Endothelial cell (in vitro differentiated cells): ENCODE measurements around the gene RAB11A. TPM values are rescaled to one million over a fixed set of nuclear protein-coding genes. Genes with fewer than 3 reads are reported as not detected.

ENCODE experiments used
- DNase-seq: peaks from one replicate; pipeline ENCODE4 v3.0.0; 2021; ENCODE audit warnings: low spot score
- H3K27ac Mint-ChIP-seq: one replicate; pipeline ENCODE4 v1.8.0; 2021; ENCODE audit warnings: mixed read lengths, inconsistent platforms; ENCODE audit not compliant: unreplicated experiment
- H3K27me3 Mint-ChIP-seq: one replicate; pipeline ENCODE4 v1.8.0; 2021; ENCODE audit warnings: mild to moderate bottlenecking, moderate library complexity, mixed read lengths, inconsistent platforms; ENCODE audit not compliant: unreplicated experiment
- H3K36me3 Mint-ChIP-seq: one replicate; pipeline ENCODE4 v1.8.0; 2021; ENCODE audit warnings: mild to moderate bottlenecking, low read depth, mixed read lengths, inconsistent platforms; ENCODE audit not compliant: unreplicated experiment
- H3K4me1 Mint-ChIP-seq: one replicate; pipeline ENCODE4 v1.8.0; 2021; ENCODE audit warnings: mild to moderate bottlenecking, mixed read lengths, inconsistent platforms; ENCODE audit not compliant: unreplicated experiment
- H3K4me3 Mint-ChIP-seq: one replicate; pipeline ENCODE4 v1.8.0; 2021; ENCODE audit warnings: mild to moderate bottlenecking, mixed read lengths, inconsistent platforms; ENCODE audit not compliant: unreplicated experiment
- H3K9me3 Mint-ChIP-seq: one replicate; pipeline ENCODE4 v1.8.0; 2021; ENCODE audit warnings: mixed read lengths, inconsistent platforms; ENCODE audit not compliant: unreplicated experiment
- total RNA-seq: library from RNA; stranded (reverse); fragmentation: NEBNext Ultra II Directional; extraction: Animal tissue kit (Norgen Biotek cat#: 25700); gene quantifications from one replicate; pipeline ENCODE4 v1.2.1, GENCODE V29; 2021; ENCODE audit not compliant: unreplicated experiment
- TF ChIP-seq, protein P1 (sequence below): fragments of 200-600 bp; sonication (generic); IDR thresholded peaks from one replicate; pipeline ENCODE4 v1.5.0; 2021; ENCODE audit warnings: antibody characterized with exemption; ENCODE audit not compliant: unreplicated experiment

The RAB11A gene
- total RNA-seq, 1 donor from 2014 or later = 482 TPM

GRCh38 chr15:65837301-65838294 is 31.7 kb upstream of the RAB11A start:
- H3K4me1 Mint-ChIP-seq = peaks cover 46% of the 10 kb centered on the region
- H3K27me3 Mint-ChIP-seq = peaks cover 2% of the 10 kb centered on the region
- H3K27ac Mint-ChIP-seq = peak overlapping the region; percentile 86
- no peaks in the 10 kb centered on the region for H3K9me3 Mint-ChIP-seq
- TF ChIP-seq, protein P1, sequence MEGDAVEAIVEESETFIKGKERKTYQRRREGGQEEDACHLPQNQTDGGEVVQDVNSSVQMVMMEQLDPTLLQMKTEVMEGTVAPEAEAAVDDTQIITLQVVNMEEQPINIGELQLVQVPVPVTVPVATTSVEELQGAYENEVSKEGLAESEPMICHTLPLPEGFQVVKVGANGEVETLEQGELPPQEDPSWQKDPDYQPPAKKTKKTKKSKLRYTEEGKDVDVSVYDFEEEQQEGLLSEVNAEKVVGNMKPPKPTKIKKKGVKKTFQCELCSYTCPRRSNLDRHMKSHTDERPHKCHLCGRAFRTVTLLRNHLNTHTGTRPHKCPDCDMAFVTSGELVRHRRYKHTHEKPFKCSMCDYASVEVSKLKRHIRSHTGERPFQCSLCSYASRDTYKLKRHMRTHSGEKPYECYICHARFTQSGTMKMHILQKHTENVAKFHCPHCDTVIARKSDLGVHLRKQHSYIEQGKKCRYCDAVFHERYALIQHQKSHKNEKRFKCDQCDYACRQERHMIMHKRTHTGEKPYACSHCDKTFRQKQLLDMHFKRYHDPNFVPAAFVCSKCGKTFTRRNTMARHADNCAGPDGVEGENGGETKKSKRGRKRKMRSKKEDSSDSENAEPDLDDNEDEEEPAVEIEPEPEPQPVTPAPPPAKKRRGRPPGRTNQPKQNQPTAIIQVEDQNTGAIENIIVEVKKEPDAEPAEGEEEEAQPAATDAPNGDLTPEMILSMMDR = no peak
- DNase-seq = no peak
- no peaks in the 10 kb centered on the region for H3K36me3 Mint-ChIP-seq
- H3K4me3 Mint-ChIP-seq = peak overlapping the region; percentile 20

GRCh38 chr15:65839354-65839901 is 29.9 kb upstream of the RAB11A start:
- Mint-ChIP-seq H3K27ac (peak overlapping the region; percentile 93), H3K4me1 (peaks cover 29% of the 10 kb centered on the region), H3K9me3 (no peaks in the 10 kb centered on the region), H3K4me3 (no peak overlapping the region), H3K36me3 (no peaks in the 10 kb centered on the region), H3K27me3 (peaks cover 2% of the 10 kb centered on the region)
- no peak for DNase-seq
- TF ChIP-seq, protein P1 = no peak

DNA sequence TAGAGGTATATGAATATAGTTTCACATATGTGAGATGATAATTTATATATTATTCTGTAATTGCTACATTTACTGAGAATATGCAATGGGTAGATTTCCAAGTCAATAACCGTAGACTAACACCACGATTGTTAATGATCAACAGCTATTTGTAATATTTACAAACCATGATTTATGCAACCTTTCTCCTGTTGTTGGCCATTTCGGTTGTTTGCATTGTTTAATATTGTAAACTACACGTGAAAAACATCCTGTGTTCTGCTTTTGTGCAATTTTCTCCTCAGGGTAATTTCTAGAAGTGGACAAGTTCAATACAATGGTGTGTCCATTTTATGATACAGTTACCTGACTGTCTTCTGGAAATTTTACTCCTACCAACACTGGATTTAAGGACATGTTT is 29.3 kb upstream of the RAB11A start:
- Mint-ChIP-seq H3K27ac (no peak overlapping the region), H3K27me3 (peaks cover 2% of the 10 kb centered on the region), H3K4me3 (no peak overlapping the region), H3K9me3 (no peaks in the 10 kb centered on the region), H3K4me1 (peaks cover 24% of the 10 kb centered on the region), H3K36me3 (no peaks in the 10 kb centered on the region)
- TF ChIP-seq, protein P1 = no peak
- no peak for DNase-seq

- H3K9me3 Mint-ChIP-seq = no peaks in the 10 kb centered on the region
- H3K27ac Mint-ChIP-seq = peak overlapping the region; percentile 38
- no peaks in the 10 kb centered on the region for H3K36me3 Mint-ChIP-seq
- peaks cover 2% of the 10 kb centered on the region for H3K27me3 Mint-ChIP-seq
- DNase-seq = no peak
- peaks cover 18% of the 10 kb centered on the region for H3K4me1 Mint-ChIP-seq
- TF ChIP-seq, protein P1 = no peak
- H3K4me3 Mint-ChIP-seq = no peak overlapping the region
Observed at GRCh38 chr15:65841121-65841930, 28.0 kb upstream of the RAB11A start.
